Calu3 (cell line): ENCODE measurements around the gene TMED1. TPM values are rescaled to one million over a fixed set of nuclear protein-coding genes. Genes with fewer than 3 reads are reported as not detected.

Experiments used
- BruUV-seq: library from RNA; stranded (reverse); fragments of 400-500 nt; replicated peaks from 2 replicates; lab custom pipeline; 2021; lab: Mats Ljungman, UMichigan
- CTCF ChIA-PET: fragments of 300-600 bp; sonication (Branson Sonifier 250); formaldehyde crosslinking; loops from one replicate; lab custom pipeline; 2022; ENCODE audit warnings: antibody characterized with exemption; lab: Charles Lee
- DNase-seq: peaks from one replicate; pipeline ENCODE4 v3.0.0; 2022
- H3K27ac Mint-ChIP-seq: one replicate; pipeline ENCODE4 v1.8.0; 2022; ENCODE audit warnings: mixed read lengths; ENCODE audit not compliant: unreplicated experiment
- H3K27me3 Mint-ChIP-seq: one replicate; pipeline ENCODE4 v1.8.0; 2022; ENCODE audit warnings: mixed read lengths; ENCODE audit not compliant: unreplicated experiment
- H3K36me3 Mint-ChIP-seq: one replicate; pipeline ENCODE4 v1.8.0; 2022; ENCODE audit warnings: mild to moderate bottlenecking, moderate library complexity, mixed read lengths; ENCODE audit not compliant: insufficient read depth, unreplicated experiment
- H3K4me1 Mint-ChIP-seq: one replicate; pipeline ENCODE4 v1.8.0; 2022; ENCODE audit warnings: mild to moderate bottlenecking, low read depth, mixed read lengths; ENCODE audit not compliant: unreplicated experiment
- H3K4me3 Mint-ChIP-seq: one replicate; pipeline ENCODE4 v1.8.0; 2022; ENCODE audit warnings: mild to moderate bottlenecking, low read depth, moderate library complexity, mixed read lengths; ENCODE audit not compliant: unreplicated experiment
- H3K9me3 Mint-ChIP-seq: one replicate; pipeline ENCODE4 v1.8.0; 2022; ENCODE audit warnings: low read depth, mixed read lengths; ENCODE audit not compliant: unreplicated experiment
- intact Hi-C: fragments of 100-400 bp; cut with micrococcal nuclease; formaldehyde crosslinking; loops from one replicate; pipeline ENCODE4 v1.10.0; 2022; ENCODE audit not compliant: unreplicated experiment
- total RNA-seq: library from RNA; stranded (reverse); gene quantifications from 2 replicates; pipeline ENCODE4 v1.2.3, GENCODE V29; 2022
- TF ChIP-seq, protein P1 (sequence below): fragments of 200-600 bp; IDR thresholded peaks from one replicate; pipeline ENCODE4 v1.8.0; 2022; ENCODE audit warnings: antibody characterized with exemption; ENCODE audit not compliant: unreplicated experiment

Gene TMED1
- total RNA-seq, 1 experiment from 2014 or later = 20.7 TPM

DNA sequence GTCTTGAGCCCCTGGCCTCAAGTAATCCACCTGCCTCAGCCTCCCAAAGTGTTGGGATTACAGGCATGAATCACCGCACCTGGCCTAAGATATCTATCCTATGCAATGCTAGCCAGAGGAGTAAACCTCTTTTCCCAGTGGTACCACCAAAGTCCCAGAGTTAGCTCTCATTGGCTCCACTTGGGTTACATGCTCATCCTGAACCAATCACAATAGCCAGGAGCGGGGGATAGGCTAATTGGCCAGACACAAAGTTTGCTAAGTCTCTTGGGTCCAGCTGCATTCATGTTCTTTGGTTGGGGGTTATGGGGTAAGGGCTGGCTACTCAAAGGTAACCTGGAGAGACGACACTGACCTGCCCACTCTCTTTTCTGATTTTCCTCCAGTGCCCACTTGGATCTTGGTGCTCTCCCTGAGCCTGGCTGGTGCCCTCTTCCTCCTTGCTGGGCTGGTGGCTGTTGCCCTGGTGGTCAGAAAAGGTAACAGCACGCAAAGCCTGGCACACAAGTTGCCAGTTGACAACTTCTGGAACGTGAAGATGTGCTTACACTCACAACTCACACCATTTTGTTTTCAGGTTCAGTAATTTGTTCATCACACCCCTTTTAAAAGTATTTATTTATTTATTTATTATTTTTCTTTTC lies 20.0 kb upstream of the TMED1 start:
- no TSS peak for BruUV-seq
- Mint-ChIP-seq H3K27me3 (no peaks in the 10 kb centered on the region), H3K9me3 (no peaks in the 10 kb centered on the region), H3K36me3 (no peaks in the 10 kb centered on the region), H3K27ac (no peak overlapping the region), H3K4me1 (no peaks in the 10 kb centered on the region), H3K4me3 (no peak overlapping the region)
- peak; percentile 30 for DNase-seq
- intact Hi-C loops = no loop called here
- CTCF ChIA-PET = interaction anchor here (0.7 kb wide), 1 partner anchor 98 kb away, joined by 4 read pairs; no protein-coding TSS in a partner anchor
- TF ChIP-seq, protein P1, sequence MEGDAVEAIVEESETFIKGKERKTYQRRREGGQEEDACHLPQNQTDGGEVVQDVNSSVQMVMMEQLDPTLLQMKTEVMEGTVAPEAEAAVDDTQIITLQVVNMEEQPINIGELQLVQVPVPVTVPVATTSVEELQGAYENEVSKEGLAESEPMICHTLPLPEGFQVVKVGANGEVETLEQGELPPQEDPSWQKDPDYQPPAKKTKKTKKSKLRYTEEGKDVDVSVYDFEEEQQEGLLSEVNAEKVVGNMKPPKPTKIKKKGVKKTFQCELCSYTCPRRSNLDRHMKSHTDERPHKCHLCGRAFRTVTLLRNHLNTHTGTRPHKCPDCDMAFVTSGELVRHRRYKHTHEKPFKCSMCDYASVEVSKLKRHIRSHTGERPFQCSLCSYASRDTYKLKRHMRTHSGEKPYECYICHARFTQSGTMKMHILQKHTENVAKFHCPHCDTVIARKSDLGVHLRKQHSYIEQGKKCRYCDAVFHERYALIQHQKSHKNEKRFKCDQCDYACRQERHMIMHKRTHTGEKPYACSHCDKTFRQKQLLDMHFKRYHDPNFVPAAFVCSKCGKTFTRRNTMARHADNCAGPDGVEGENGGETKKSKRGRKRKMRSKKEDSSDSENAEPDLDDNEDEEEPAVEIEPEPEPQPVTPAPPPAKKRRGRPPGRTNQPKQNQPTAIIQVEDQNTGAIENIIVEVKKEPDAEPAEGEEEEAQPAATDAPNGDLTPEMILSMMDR = no peak

DNA sequence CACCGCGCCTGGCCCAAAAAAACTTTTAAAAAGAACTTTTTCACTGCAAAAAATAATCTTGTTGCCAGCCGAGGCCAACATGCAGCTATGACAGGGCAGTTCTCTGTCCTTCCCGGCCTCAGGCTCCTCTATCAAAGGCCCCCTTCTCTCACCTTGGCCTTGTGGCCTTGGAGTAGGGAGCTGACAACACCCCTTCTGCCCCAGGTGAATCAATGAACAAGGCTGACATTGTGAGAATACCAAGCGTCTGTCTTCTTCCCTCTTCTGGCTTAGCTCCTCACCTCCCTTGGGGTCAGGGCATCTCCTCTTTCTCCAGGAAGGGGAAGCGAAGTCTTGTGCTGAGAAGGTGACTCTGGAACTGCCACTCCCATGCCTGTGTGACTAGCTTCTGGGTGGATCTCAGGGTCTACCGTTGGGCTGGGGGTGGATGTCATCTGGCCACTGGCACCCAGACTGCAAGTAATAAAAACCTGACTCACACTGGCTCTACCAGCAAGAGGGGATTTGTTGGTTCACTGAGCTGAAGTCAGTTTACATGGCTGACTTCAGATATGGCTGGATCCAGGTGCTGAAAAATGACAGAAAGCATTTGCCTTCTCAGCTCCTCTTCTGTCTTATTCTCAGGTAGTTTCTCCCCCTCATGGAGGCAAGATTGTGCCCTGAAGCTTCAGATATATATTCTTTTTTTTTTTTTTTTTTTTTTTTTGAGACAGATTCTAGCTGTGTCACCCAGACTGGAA lies 18.5 kb upstream of the TMED1 start:
- intact Hi-C loops = no loop called here
- CTCF ChIA-PET = interaction anchor here (0.5 to 0.7 kb wide), 2 partner anchors 584 to 727 kb away, joined by 5 to 6 read pairs; no protein-coding TSS in a partner anchor
- Mint-ChIP-seq H3K4me1 (no peaks in the 10 kb centered on the region), H3K27ac (no peak overlapping the region), H3K9me3 (no peaks in the 10 kb centered on the region), H3K36me3 (no peaks in the 10 kb centered on the region), H3K4me3 (no peak overlapping the region), H3K27me3 (no peaks in the 10 kb centered on the region)
- TF ChIP-seq, protein P1 = no peak
- no peak for DNase-seq
- no TSS peak for BruUV-seq

DNA sequence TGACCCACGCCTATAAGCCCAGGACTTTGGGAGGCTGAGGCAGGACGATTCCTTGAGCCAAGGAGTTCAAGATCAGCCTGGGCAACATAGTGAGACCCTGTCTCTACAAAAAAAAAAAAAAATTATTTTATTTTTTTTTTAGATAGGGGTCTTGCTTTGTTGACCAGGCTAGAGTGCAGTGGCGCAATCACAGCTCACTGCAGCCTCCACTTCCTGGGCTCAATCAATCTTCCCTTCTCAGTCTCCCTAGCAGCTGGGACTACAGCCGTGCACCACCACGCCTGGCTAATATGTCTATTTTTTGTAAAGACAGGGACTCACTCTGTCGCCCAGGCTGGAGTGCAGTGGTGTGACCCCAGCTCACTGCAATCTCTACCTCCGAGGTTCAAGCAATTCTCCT lies 16.9 kb upstream of the TMED1 start:
- H3K9me3 Mint-ChIP-seq = no peaks in the 10 kb centered on the region
- CTCF ChIA-PET = interaction anchor here (0.7 kb wide), 1 partner anchor 44 kb away, joined by 3 read pairs; no protein-coding TSS in a partner anchor
- BruUV-seq = no TSS peak
- no peaks in the 10 kb centered on the region for H3K4me1 Mint-ChIP-seq
- no peak overlapping the region for H3K4me3 Mint-ChIP-seq
- no peaks in the 10 kb centered on the region for H3K36me3 Mint-ChIP-seq
- DNase-seq = no peak
- peaks cover 9% of the 10 kb centered on the region for H3K27me3 Mint-ChIP-seq
- no peak overlapping the region for H3K27ac Mint-ChIP-seq
- intact Hi-C loops = no loop called here
- TF ChIP-seq, protein P1 = no peak

DNA sequence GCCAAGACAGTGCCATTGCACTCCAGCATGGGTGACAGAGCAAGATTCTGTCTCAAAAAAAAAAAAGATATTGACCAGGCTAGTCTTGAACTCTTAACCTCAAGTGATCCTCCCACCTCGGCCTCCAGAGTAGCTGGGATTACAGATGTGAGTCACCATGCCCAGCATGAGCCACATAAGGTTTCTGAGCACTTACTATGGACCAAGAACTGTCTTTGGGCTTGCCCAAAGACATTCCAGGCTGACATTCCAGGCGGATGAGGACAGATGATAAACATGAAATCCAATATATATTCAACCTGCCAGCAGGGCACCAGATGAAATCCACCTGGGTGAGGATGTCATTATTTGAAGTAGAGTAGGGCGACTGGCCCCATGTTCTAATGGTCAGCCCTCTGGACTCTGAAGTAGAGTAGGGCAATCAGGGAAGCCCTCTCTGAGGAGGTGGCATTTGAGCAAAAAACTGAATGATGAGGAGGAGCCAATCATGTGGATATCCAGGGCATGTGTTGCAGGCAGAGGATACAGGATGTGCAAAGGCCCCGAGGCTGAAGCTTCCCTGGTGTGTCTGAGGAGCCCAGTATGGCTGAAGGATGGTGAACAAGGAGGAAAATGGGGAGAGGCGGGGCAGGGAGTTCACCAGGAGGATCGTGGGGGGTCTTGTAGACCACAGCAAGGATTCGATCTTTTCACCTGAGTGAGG lies 16.2 kb upstream of the TMED1 start:
- Mint-ChIP-seq H3K36me3 (no peaks in the 10 kb centered on the region), H3K9me3 (no peaks in the 10 kb centered on the region), H3K4me1 (no peaks in the 10 kb centered on the region), H3K27me3 (peaks cover 9% of the 10 kb centered on the region), H3K27ac (no peak overlapping the region), H3K4me3 (no peak overlapping the region)
- intact Hi-C loops = no loop called here
- CTCF ChIA-PET = no interaction called here
- TF ChIP-seq, protein P1 = no peak
- no peak for DNase-seq
- no TSS peak for BruUV-seq
